HS-27A (cell line): ENCODE measurements around the gene HOXC10.

Experiments
- DNase-seq: peaks from one replicate; pipeline ENCODE4 v3.0.0-alpha.2; 2012; ENCODE audit warnings: low read depth, missing footprints

Gene HOXC10

DNA sequence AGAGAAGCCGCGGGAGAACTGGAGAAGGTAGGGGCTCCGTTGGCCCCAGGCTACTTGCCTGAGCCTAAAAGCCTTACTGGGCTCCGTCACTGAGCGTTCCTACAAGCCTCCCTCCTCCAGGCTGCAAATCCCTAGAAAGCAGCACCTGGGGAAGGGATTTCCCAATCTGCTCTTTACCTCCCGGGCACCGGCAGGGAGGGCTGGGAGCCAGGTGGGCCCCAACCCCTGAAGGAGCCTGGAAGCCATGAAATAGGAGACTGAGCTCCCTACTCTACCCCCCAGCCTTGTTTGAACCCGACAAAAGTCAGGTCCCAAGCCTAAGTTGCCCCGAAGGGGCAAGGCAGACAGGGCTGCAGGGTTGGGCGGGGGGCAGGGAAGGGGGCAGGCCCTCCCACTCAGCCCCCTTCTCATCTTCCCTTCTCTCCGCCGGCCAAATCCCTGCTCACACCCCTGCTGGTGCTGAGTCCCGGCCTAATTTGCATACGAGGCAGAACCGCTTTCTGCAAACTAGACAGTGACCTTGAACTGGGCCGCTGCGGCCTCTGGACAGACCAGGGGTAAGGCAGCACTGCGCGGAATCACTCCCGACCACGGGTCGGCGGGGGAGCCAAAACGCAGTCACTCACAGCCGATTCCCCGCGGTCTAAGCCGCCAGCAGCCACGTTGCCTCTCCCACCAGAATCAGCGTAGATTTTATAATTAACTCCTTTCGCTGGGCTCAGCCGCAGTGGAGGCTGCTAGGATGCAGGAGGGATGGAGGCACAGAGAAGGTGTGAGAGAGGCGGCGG is 34.0 kb upstream of the HOXC10 start:
- no peak for DNase-seq

- no peak for DNase-seq
Observed at GRCh38 chr12:53951577-53952334, 33.2 kb upstream of the HOXC10 start.

GRCh38 chr12:53952335-53952694 is 32.6 kb upstream of the HOXC10 start:
- no peak for DNase-seq

GRCh38 chr12:53952871-53953734 is 31.8 kb upstream of the HOXC10 start:
- no peak for DNase-seq

DNA sequence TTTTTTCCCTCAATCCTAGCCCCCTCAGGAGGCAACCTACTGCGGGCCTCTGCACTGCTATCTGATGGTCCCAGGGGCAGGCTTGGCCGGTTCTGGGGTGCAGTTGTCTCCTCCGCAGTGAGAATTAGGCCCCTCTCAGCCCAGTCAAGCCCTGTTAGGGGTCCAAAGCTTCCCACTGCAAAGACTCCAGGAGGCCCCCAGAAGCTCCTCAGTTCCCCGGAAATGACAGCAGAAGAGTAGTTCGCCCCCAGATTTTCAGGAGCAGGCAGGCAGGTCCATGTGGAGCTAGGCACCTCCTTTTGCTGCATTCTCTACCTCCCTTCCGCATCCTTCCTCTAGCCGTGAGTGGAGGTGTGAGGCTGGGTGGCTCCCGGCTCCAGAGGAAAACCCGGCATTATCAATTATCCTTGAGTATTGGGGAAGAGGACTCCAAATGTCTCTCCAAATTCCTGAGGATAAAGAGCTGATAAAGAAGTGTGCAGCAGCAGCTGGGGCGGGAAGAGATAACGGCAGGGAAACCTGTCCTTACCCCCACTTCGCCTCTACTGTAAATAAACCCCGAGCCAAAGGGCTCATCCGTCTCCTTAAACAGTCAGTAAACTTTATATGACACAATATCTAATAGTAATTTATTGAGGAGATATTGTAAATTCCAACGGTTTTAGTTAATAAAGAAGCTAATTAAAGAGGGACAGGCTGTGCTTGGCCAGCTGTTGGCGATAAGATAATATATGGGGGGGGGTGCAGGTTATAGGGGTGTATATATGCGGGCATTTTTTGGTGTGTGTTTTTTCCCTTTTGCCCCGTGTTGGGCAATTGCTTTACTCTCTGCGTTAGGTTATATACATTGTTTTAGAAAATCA is 30.9 kb upstream of the HOXC10 start:
- no peak for DNase-seq

DNA sequence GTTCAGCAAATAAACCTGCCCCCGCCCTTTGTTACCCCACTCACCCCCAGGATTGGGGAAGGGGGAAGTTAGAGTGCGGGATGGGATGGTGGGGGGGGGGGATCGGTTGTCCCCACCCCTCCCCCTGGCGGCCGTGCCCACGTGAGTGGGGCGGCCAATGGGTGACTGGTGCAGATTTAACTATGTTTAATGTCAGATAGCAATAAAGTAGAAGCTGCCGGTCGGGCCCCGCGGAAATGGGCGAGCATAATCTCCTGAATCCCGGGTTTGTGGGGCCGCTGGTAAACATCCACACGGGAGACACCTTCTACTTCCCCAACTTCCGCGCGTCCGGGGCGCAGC is 30.3 kb upstream of the HOXC10 start, which contains the start of gene HOXC12:
Gene HOXC12, plus strand, starts transcription at position 210 of the 342 bp plus-strand sequence. Its CDS starts 27 bp downstream, at position 237.
- DNase-seq, result no peak

DNA sequence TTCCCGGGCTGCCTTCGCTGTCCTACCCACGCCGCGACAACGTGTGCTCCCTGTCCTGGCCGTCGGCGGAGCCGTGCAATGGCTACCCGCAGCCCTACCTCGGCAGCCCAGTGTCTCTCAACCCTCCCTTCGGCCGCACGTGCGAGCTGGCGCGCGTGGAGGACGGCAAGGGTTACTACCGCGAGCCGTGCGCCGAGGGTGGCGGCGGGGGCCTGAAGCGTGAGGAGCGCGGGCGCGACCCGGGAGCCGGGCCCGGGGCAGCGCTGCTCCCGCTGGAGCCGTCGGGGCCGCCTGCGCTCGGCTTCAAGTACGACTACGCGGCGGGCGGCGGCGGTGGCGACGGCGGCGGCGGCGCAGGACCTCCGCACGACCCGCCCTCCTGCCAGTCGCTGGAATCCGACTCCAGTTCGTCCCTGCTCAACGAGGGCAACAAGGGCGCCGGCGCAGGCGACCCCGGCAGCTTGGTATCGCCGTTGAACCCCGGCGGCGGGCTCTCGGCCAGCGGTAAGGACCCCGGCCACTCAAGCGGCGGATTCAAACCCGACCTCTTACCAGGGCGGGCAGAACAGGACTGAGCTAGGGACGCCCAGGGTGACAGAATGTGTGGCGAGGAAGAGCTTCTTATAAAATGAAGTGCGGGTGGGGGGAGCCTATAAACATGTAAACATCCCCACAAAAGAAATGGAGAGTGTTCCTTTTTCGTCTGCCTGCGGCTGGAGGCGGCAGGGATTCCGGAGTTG is 29.7 kb upstream of the HOXC10 start:
- no peak for DNase-seq

- DNase-seq, result no peak
Observed at GRCh38 chr12:53955776-53956250, 29.1 kb upstream of the HOXC10 start.

DNA sequence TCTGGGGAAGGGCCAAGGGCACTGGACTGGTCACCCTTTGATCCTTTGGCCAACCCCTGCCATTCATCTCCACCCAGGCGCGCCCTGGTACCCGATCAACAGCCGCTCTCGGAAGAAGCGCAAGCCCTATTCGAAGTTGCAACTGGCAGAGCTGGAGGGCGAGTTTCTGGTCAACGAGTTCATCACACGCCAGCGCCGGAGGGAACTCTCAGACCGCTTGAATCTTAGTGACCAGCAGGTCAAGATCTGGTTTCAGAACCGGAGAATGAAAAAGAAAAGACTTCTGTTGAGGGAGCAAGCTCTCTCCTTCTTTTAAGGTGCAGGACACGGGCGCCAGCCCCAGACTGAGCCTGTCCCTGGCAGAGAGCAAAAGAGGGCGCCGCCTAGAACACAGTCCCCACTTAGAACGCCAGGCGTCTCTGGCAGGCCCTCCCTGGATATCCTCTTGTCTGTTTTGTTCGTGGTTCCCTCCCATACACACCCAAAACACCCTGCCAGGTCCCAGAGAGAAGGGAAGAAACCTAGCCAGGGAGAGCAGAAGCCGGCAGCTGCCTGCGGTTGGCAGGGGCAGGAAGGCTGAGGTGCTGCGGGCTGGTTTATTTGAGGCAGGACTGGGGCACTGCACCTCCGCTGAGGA is 28.6 kb upstream of the HOXC10 start:
- no peak for DNase-seq

GRCh38 chr12:53956914-53957536 is 27.9 kb upstream of the HOXC10 start:
- DNase-seq, result no peak

- no peak for DNase-seq
Observed at GRCh38 chr12:53958128-53958527, 26.8 kb upstream of the HOXC10 start.

DNA sequence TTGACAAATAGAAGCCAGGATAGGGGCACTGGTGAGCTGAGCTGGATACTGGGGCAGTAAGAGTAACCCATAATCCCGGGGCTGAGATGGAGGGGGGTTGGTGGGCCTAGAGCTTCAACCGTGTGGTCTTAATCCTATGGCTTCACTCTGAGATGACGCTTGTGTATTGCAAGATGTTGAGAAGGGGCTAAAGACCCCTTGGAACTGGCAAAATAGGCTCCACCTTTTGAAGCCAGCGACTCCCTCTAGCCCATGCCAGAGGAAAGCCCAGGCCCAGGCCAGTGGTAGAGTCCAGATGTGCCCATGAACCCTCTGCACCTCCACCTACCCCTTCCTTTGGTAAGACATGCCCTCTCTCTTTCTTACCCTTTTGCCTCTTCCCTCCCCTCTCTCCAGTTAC is 25.6 kb upstream of the HOXC10 start:
- DNase-seq, result no peak

GRCh38 chr12:53960187-53961024 is 24.5 kb upstream of the HOXC10 start:
- no peak for DNase-seq

DNA sequence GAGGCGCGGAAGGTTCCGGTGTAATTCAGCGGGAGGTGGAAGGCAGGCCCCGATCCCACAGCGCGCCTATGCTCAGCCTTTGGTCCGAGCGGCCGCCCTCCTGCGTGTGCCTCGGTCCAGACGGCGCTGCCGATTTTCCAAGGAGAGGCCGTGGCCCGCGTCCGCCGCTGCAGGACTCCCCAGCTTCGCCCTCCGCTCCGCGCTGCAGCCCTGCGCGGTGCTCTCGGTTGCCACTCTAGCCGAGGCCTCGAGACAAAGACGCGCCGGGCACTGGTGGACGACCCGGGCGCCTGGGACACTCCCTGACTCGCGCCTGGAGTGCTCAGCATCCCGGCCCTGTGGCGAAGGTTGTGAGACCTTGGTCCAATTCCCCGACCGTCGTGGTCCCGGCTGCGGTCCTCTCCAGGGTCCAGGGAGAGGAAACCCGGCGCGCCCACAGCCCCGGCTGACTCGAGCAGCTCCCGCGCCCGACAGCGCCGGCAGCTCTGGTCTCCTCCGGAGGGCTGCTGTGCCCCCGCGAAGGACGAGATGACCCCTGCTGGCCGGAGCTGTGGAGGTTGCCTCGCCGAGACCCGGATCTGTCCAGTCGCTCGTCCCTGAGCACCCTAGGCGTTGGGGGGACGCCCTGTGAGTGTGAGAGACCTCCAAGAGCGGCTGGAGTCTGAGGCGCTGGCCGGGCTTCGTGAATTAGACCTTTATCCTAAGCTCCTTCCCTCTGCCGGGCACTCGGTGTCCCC is 23.8 kb upstream of the HOXC10 start:
- DNase-seq, result no peak

- DNase-seq, result no peak
Observed at GRCh38 chr12:53963005-53963404, 21.9 kb upstream of the HOXC10 start.

DNA sequence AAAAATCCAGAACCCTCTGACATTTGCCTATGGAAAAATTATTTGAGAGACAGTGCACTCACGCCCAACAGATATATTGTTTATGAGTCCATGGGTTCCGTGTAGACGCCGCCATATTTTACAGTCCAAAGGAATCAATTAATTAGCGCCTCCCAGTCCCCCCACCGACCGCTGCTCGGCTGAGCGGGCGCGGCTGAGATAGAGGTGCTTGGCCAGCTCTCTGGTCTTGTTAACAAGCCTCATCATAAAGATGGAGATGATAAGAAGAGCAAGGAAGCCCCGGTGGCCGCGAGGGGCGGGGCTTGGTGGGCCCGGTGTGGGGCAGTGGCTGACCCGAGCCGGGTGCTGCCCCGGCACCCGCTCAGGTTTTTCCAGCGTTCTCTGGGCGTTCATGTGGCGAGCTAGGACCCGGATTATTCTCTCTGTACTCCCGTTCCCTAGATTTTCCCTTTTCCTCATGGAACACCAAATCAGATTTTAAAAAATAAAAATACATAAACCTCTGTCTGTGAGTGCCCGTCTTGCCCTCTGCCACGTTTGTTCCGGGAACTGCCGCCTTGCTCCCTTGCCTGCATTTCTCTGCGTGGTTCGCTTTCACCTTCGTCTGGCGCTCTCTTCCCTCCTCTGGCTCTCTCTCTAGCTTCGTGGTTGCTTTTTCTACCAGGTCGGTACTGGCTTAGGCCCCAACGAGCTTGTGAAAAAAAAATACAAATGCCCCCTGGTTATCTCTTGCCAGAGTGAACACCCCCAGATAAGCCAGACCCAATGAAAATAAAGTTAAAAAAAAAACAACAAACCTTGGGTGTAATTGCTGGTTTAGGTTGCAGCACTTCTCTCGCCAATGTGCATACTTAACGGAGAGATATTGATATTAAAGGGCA is 21.3 kb upstream of the HOXC10 start:
- no peak for DNase-seq

DNA sequence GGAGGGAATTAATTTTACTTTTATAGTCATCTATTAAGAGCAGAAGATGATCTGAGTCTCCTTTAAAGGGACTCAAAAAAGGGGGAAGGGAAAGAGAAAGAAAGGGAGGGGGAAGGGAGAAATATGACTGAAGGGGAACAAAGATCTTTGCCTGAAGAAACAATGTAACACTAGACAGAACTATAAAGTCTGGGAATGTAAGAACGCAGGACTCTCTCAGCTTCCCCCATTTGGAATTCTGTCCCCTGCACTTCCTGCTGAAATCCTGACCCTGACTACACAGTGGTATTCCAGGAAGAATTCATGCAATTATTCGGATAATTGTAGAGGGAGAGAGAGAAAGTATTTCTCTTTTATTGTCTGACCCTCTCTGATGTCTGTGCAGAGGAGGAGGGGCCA is 20.6 kb upstream of the HOXC10 start:
- no peak for DNase-seq
